Neutrophil (primary cell): ENCODE results near the gene TIMP2.
"Not testable (repeated sequence)": the region's sequence is repeated elsewhere in the genome, so short reads cannot be mapped to it uniquely, and the experiment has no call there.

Source experiments
- H3K27ac ChIP-seq: fragments of 200-600 bp; sonication (generic); 2 replicates; pipeline ENCODE4 v1.5.1; 2016; ENCODE audit warnings: mild to moderate bottlenecking, moderate library complexity
- H3K27me3 ChIP-seq: fragments of 200-600 bp; sonication (generic); 2 replicates; pipeline ENCODE4 v1.6.0; 2016; ENCODE audit warnings: mild to moderate bottlenecking
- H3K36me3 ChIP-seq: fragments of 200-600 bp; sonication (generic); 2 replicates; pipeline ENCODE4 v1.5.1; 2017
- H3K4me1 ChIP-seq, 2 experiments: fragments of 200-600 bp in 1 of 2; sonication (generic) in 1 of 2; 1 replicate in 1 of 2; 2 replicates in 1 of 2; pipeline versions ENCODE4 v1.5.1 to v1.6.1; 2013 to 2016; ENCODE audit warnings: low read depth in 1 of 2, low read length in 1 of 2, mild to moderate bottlenecking in 1 of 2, moderate library complexity in 1 of 2; ENCODE audit not compliant: control insufficient read depth in 1 of 2, insufficient read depth in 1 of 2
- H3K4me3 ChIP-seq, 2 experiments: fragments of 200-600 bp in 1 of 2; sonication (generic) in 1 of 2; 1 replicate in 1 of 2; 2 replicates in 1 of 2; pipeline ENCODE4 v1.5.1; 2013 to 2016; ENCODE audit warnings: low read depth in 1 of 2, low read length in 1 of 2, mild to moderate bottlenecking in 1 of 2, moderate library complexity in 1 of 2
- H3K9me3 ChIP-seq: fragments of 200-600 bp; sonication (generic); 2 replicates; pipeline ENCODE4 v1.5.1; 2016
- TF ChIP-seq, protein P1 (sequence below): fragments of 200-600 bp; sonication (generic); IDR thresholded peaks from 2 replicates; pipeline ENCODE4 v1.5.1; 2016; ENCODE audit warnings: antibody characterized with exemption

TIMP2 gene

DNA sequence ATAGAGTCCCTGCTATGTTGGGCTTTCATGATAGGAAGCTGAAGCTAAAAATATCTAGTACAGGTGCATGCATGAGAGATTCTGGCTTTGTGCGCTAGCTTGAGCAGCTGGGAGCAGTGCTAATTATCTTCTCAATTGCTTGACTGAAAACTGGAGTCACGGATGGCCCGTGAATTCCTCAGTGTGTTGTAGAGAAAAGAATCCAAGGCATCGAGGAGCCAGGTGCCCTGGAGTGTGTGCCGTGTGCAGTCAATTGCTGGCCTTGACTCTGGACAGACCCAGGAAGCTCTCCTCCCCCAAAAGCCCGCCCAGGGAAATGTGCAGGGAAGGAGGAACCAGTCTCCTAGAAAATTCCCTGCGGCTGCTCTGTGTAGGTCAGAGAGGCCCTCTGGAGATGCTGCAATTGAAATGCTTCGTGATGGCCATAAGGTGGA, 40.3 kb upstream of the TIMP2 start:
- no peaks in the 10 kb centered on the region for H3K36me3 ChIP-seq
- H3K4me3 ChIP-seq, result no peak overlapping the region
- H3K27me3 ChIP-seq, result no peaks in the 10 kb centered on the region
- TF ChIP-seq, protein P1, sequence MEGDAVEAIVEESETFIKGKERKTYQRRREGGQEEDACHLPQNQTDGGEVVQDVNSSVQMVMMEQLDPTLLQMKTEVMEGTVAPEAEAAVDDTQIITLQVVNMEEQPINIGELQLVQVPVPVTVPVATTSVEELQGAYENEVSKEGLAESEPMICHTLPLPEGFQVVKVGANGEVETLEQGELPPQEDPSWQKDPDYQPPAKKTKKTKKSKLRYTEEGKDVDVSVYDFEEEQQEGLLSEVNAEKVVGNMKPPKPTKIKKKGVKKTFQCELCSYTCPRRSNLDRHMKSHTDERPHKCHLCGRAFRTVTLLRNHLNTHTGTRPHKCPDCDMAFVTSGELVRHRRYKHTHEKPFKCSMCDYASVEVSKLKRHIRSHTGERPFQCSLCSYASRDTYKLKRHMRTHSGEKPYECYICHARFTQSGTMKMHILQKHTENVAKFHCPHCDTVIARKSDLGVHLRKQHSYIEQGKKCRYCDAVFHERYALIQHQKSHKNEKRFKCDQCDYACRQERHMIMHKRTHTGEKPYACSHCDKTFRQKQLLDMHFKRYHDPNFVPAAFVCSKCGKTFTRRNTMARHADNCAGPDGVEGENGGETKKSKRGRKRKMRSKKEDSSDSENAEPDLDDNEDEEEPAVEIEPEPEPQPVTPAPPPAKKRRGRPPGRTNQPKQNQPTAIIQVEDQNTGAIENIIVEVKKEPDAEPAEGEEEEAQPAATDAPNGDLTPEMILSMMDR, result no peak
- peaks cover 0 to 3% of the 10 kb centered on the region in 2 experiments for H3K4me1 ChIP-seq
- H3K27ac ChIP-seq, result no peak overlapping the region
- no peaks in the 10 kb centered on the region for H3K9me3 ChIP-seq

DNA sequence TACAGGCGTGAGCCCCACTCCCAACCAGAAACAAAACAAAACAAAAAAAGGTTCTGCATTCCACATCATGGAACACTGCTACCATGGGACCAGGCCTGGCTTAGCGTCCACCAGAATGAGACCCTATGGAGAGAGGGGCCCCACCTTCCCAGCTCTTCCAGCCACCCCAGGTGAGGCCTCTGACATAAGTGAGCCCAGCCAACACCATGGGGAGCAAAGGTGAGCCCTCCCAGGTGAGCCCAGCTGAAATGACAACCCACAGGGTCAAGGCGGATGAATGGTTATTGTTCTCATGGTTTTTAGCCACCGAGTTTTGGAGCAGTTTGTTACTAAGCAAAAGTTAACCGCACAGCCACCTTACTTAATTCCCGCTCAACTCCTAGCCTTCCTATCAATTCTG, 38.2 kb upstream of the TIMP2 start:
- no peak overlapping the region for H3K4me3 ChIP-seq
- H3K36me3 ChIP-seq, result no peaks in the 10 kb centered on the region
- H3K27ac ChIP-seq, result no peak overlapping the region
- H3K27me3 ChIP-seq, result no peaks in the 10 kb centered on the region
- TF ChIP-seq, protein P1, result no peak
- H3K4me1 ChIP-seq, result peaks cover 0 to 3% of the 10 kb centered on the region in 2 experiments
- no peaks in the 10 kb centered on the region for H3K9me3 ChIP-seq

DNA sequence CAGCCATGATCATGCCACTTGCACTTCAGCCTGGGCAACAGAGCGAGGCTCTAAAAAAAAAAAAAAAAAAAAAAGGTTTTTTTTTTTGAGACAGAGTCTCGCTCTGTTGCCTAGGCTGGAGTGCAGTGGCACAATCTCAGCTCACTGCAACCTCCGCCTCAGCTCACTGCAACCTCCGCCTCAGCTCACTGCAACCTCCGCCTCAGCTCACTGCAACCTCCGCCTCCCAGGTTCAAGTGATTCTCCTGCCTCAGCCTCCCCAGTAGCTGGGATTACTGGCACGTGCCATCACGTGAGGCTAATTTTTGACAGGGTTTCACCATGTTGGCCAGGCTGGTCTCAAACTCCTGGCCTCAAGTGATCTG, 37.8 kb upstream of the TIMP2 start:
- not testable (repeated sequence) for H3K36me3 ChIP-seq, H3K9me3 ChIP-seq, H3K4me3 ChIP-seq, H3K27me3 ChIP-seq, H3K27ac ChIP-seq, H3K4me1 ChIP-seq

DNA sequence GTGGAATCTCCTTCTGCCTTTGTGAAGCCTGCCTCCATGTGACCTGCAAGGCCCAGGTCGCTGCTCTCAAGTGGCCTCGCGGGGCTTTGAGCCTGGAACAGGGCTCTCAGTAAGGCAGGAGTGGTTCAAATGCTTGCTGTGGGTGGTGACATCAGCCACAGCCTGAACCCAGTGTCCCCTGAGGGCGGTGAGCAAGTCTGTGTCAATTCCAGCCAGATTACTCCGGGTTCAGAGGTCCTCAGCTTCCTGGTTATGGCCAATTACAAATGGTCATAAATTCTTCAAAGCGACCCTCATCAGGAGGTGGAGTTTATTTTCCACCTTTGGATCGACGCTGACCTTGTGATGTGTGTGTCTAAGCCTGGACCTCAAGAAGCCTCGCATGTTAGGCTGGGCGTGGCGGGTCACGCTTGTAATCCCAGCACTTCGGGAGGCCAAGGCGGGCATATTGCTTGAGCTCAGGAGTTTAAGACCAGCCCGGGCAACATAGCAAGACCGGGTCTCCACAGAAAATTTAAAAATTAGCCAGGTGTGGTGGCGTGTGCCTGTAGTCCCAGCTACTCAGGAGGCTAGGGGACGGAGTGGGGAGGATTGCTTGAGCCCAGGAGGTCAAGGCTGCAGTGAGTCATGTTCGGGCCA, 37.3 kb upstream of the TIMP2 start:
- Histone ChIP-seq H3K27me3 (no peaks in the 10 kb centered on the region), H3K27ac (no peak overlapping the region), H3K9me3 (no peaks in the 10 kb centered on the region), H3K36me3 (no peaks in the 10 kb centered on the region), H3K4me3 (no peak overlapping the region), H3K4me1 (peaks cover 0 to 3% of the 10 kb centered on the region in 2 experiments)
- TF ChIP-seq, protein P1, result no peak

DNA sequence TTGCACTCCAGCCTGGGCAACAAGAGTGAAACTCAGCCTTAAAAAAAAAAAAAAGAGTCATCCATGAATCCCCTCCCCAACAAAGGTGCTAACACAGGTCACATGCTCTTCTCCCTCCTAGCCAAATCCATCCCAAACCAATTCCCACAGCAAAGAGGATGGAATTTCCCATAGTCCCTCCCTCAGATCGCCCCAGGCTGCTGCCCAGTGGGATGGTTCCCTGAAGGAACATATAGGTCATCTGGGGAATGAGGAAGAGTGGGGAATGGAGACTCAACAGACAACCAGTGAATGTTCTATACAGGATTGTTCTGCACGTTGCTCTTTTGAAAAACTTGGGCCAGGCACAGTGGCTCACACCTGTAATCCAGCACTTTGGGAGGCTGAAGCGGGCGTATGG, 36.4 kb upstream of the TIMP2 start:
- H3K27ac ChIP-seq, result no peak overlapping the region
- TF ChIP-seq, protein P1, result no peak
- H3K4me3 ChIP-seq, result no peak overlapping the region
- H3K4me1 ChIP-seq, result peaks cover 0 to 3% of the 10 kb centered on the region in 2 experiments
- H3K36me3 ChIP-seq, result no peaks in the 10 kb centered on the region
- no peaks in the 10 kb centered on the region for H3K27me3 ChIP-seq
- H3K9me3 ChIP-seq, result no peaks in the 10 kb centered on the region

DNA sequence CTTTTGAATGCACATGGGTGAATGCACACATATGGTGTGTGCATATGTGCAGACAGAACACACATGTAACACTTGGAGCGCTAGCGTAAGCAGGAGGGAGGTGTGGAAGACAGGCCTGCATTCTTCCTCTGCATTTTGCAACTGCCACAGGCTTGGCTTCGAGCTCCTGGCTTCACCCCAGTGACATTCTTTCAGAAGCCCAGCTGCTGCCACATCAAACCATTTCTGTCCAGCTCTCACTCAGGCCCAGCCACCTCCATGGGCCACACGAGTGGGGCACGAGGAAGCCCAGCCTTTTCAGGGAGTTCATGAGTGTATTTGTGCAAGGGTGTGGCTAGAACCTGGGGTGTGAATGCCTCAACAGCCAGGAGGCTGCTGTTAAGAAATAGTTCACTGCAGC, 35.7 kb upstream of the TIMP2 start:
- no peak overlapping the region for H3K27ac ChIP-seq

More for the DNA sequence above, 35.7 kb upstream of the TIMP2 start:
- Histone ChIP-seq H3K4me3 (no peak overlapping the region), H3K4me1 (peaks cover 0 to 3% of the 10 kb centered on the region in 2 experiments), H3K9me3 (no peaks in the 10 kb centered on the region), H3K36me3 (no peaks in the 10 kb centered on the region), H3K27me3 (no peaks in the 10 kb centered on the region)
- TF ChIP-seq, protein P1, result no peak
